Spleen (tissue), 11 donors: Measurements from ENCODE around the gene SLC49A4. TPM values are rescaled to one million over a fixed set of nuclear protein-coding genes. Genes with fewer than 3 reads are reported as not detected.

ENCODE experiments used
- DNase-seq: peaks from one replicate; pipeline ENCODE4 v3.0.0-alpha.2; 2020
- H3K27ac ChIP-seq, 8 donors: fragments of 200-600 bp; sonication (generic) in 7 of 8; 1 replicate in 4 of 8; 2 replicates in 4 of 8; pipeline versions ENCODE4 v1.5.0 to v1.8.0; 2016 to 2021; ENCODE audit warnings: inconsistent platforms in 4 of 8, mild to moderate bottlenecking in 4 of 8, moderate library complexity in 1 of 8
- H3K27me3 ChIP-seq, 7 donors: fragments of 200-600 bp; sonication (generic) in 6 of 7; replicated peaks in 1 of 7; 1 replicate in 4 of 7; 2 replicates in 3 of 7; pipeline versions ENCODE4 v1.5.0 to v1.8.0; 2016 to 2021; ENCODE audit warnings: inconsistent platforms in 3 of 7, mild to moderate bottlenecking in 1 of 7
- H3K36me3 ChIP-seq, 6 donors: fragments of 200-600 bp; sonication (generic) in 5 of 6; 1 replicate in 4 of 6; 2 replicates in 2 of 6; pipeline versions ENCODE4 v1.5.0 to v1.8.0; 2016 to 2021; ENCODE audit warnings: inconsistent platforms in 2 of 6
- H3K4me1 ChIP-seq, 6 donors: fragments of 200-600 bp; sonication (generic) in 5 of 6; 1 replicate in 3 of 6; 2 replicates in 3 of 6; pipeline versions ENCODE4 v1.5.0 to v1.8.0; 2016 to 2021; ENCODE audit warnings: inconsistent platforms in 3 of 6
- H3K4me3 ChIP-seq, 8 donors: fragments of 200-600 bp; sonication (generic) in 7 of 8; 1 replicate in 4 of 8; 2 replicates in 4 of 8; pipeline versions ENCODE4 v1.5.0 to v1.8.0; 2016 to 2021; ENCODE audit warnings: inconsistent platforms in 4 of 8, mild to moderate bottlenecking in 4 of 8, moderate library complexity in 2 of 8
- H3K9me3 ChIP-seq, 8 donors: fragments of 200-600 bp; sonication (generic) in 7 of 8; 1 replicate in 4 of 8; 2 replicates in 4 of 8; pipeline versions ENCODE4 v1.5.0 to v1.8.0; 2016 to 2021; ENCODE audit warnings: inconsistent platforms in 4 of 8
- POLR2A ChIP-seq, 3 donors: fragments of 450-650 bp; IDR thresholded peaks; one replicate each; pipeline ENCODE4 v1.5.1; 2017; ENCODE audit warnings: antibody characterized with exemption in 3 of 3, mild to moderate bottlenecking in 1 of 3
- POLR2AphosphoS5 ChIP-seq, 3 donors: sonication (generic); formaldehyde crosslinking; IDR thresholded peaks; one replicate each; pipeline ENCODE4 v1.5.1; 2017; ENCODE audit warnings: antibody characterized with exemption in 3 of 3
- WGBS, 5 donors: extraction: QIAGEN DNeasy Blood & Tissue Kit in 3 of 5; methylation state at CpG; one replicate each; pipeline versions ENCODE4 v1.1.5 to v1.1.7; 2013 to 2018; 5-methylcytosine and 5-hydroxymethylcytosine counted together
- intact Hi-C: fragments of 100-400 bp; cut with DNase I; formaldehyde crosslinking; loops from one replicate; pipeline ENCODE4 v1.15.0; 2023; ENCODE audit warnings: low total_unique reads
- polyA plus RNA-seq, 3 donors: library from polyadenylated mRNA; stranded (reverse); fragments of 200-250 nt; gene quantifications; one replicate each; pipeline ENCODE4 v1.2.1, GENCODE V29; 2013
- total RNA-seq, 7 donors: library from RNA; depleted of rRNA in 3 of 7; stranded (reverse); fragments of >200 nt in 3 of 7; fragmentation: NEBNext Ultra II Directional in 4 of 7; extraction: Animal tissue kit (Norgen Biotek cat#: 25700) in 4 of 7; gene quantifications; one replicate each; pipeline versions ENCODE4 v1.1.0 to v1.2.1, GENCODE V29; 2016 to 2021
- TF ChIP-seq, protein P1 (sequence below), 11 experiments: fragments of 200-600 bp in 7 of 11; fragments of 450-650 bp in 4 of 11; sonication (generic) in 4 of 11; IDR thresholded peaks in 8 of 11; conservative IDR thresholded peaks in 3 of 11; 1 replicate in 7 of 11; 2 replicates in 4 of 11; pipeline versions ENCODE4 v1.4.0 to v1.8.0; 2016 to 2021; ENCODE audit warnings: antibody characterized with exemption in 11 of 11, inconsistent platforms in 4 of 11, mild to moderate bottlenecking in 1 of 11
- donor health status: healthy with polysubstance abuse.
- donor health status: DM: no; HTN: no; CAD: no; lungs with moderate emphysema.
- donor health status: DM: no; HTN: no; CAD: no.
- donor health status: Bipolar disorder and iron deficiency.
- donor health status: healthy.
- donor health status: DM: no; HTN: no; CAD: no.
- donor health status: DM: yes; HTN: yes; CAD: no.

The SLC49A4 gene
- total and polyA plus RNA-seq, 10 donors = 1.3 to 31.8 (median 14.5) TPM

DNA sequence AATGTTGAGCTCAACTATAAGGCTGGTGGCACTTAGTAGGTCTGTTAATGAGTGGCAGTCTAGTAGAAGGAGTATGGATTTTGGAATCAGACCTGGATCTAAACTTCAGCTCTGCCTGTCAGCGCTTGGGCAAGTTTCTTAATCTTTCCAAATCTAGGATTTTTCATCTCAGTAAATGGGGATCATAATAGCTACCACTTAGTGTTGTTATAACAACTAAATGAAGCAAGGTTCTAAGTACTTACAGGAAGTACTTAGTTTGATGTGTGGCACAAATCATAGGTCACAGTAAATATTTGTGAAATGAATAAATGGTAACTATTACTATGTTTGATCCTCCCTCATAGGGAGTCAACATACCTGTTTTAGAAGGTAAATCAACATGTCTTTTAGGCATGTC, 31.4 kb downstream of the SLC49A4 start:
- no peaks in the 10 kb centered on the region for H3K4me1 ChIP-seq

DNA sequence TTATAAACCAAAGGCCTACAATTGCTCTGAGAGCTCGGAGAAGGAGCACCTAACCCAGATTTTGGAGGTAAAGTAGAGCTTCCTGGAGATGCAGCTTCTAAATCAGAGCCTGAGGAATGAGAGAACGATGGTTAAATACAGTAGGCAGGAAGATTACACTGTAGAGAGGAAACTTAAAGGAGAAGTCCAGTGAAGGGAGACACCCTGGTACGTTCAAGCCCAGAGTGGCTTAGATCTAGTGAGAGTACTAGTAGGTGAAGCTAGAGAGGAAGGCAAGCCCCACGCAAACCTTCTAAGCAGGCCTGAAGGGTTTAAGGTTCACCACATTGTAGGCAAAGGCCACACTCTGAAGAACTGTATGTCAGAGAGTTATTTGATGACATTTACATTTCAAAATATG, 33.4 kb downstream of the SLC49A4 start:
- H3K4me1 ChIP-seq = no peaks in the 10 kb centered on the region
- intact Hi-C loops = no loop called here

More for the DNA sequence above, 31.4 kb downstream of the SLC49A4 start:
- TF ChIP-seq POLR2AphosphoS5 (IDR thresholded peaks at IDR 0.05) (no peak), POLR2A (IDR thresholded peaks at IDR 0.05) (no peak)
- TF ChIP-seq, protein P1, sequence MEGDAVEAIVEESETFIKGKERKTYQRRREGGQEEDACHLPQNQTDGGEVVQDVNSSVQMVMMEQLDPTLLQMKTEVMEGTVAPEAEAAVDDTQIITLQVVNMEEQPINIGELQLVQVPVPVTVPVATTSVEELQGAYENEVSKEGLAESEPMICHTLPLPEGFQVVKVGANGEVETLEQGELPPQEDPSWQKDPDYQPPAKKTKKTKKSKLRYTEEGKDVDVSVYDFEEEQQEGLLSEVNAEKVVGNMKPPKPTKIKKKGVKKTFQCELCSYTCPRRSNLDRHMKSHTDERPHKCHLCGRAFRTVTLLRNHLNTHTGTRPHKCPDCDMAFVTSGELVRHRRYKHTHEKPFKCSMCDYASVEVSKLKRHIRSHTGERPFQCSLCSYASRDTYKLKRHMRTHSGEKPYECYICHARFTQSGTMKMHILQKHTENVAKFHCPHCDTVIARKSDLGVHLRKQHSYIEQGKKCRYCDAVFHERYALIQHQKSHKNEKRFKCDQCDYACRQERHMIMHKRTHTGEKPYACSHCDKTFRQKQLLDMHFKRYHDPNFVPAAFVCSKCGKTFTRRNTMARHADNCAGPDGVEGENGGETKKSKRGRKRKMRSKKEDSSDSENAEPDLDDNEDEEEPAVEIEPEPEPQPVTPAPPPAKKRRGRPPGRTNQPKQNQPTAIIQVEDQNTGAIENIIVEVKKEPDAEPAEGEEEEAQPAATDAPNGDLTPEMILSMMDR (IDR thresholded peaks at IDR 0.05 in 8 of 11, conservative IDR thresholded peaks at IDR 0.05 in 3 of 11) = no peak
- Histone ChIP-seq H3K9me3 (no peaks in the 10 kb centered on the region), H3K27ac (peak overlapping the region in 4 of 8 donors; percentile 29 to 49 (median 40)), H3K27me3 (no peaks in the 10 kb centered on the region), H3K4me3 (no peak overlapping the region), H3K36me3 (peaks cover 0 to 50% (median 5%) of the 10 kb centered on the region in 6 donors)
- WGBS, 5 donors = 83 to 92% (median 89%) methylated on average over 1 of the region's 1 CpG
- intact Hi-C loops = no loop called here
- DNase-seq = no peak

DNA sequence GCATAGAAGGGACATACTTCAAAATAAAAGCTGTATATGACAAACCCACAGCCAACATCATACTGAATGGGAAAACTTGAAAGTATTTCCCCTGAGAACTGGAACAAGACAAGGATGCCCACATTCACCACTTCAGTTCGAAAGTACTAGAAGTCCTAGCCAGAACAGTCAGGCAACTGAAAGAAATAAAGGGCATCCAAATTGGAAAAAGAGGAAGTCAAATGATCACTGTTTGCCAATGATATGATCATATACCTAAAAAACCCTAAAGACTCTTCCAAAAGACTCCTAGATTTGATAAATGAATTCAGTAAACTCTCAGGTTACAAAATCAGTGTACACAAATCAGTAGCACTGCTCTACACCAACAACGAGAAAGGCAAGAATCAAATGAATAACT, 40.7 kb downstream of the SLC49A4 start:
- 92 to 97% (median 94%) methylated on average over 2 of the region's 2 CpGs for WGBS, 5 donors
- Histone ChIP-seq H3K27ac (no peak overlapping the region), H3K4me3 (no peak overlapping the region), H3K27me3 (no peaks in the 10 kb centered on the region), H3K4me1 (no peaks in the 10 kb centered on the region), H3K9me3 (no peaks in the 10 kb centered on the region), H3K36me3 (peaks cover 0 to 30% (median 10%) of the 10 kb centered on the region in 6 donors)
- TF ChIP-seq POLR2AphosphoS5 (IDR thresholded peaks at IDR 0.05) (no peak), POLR2A (IDR thresholded peaks at IDR 0.05) (no peak)
- TF ChIP-seq, protein P1 (IDR thresholded peaks at IDR 0.05 in 8 of 11, conservative IDR thresholded peaks at IDR 0.05 in 3 of 11) = no peak
- no peak for DNase-seq
- intact Hi-C loops = no loop called here

More for the DNA sequence above, 33.4 kb downstream of the SLC49A4 start:
- Histone ChIP-seq H3K9me3 (no peaks in the 10 kb centered on the region), H3K27ac (no peak overlapping the region), H3K27me3 (no peaks in the 10 kb centered on the region), H3K4me3 (no peak overlapping the region), H3K36me3 (peaks cover 0 to 49% (median 10%) of the 10 kb centered on the region in 6 donors)
- no peak for DNase-seq
- TF ChIP-seq, protein P1 (IDR thresholded peaks at IDR 0.05 in 8 of 11, conservative IDR thresholded peaks at IDR 0.05 in 3 of 11) = no peak
- TF ChIP-seq POLR2AphosphoS5 (IDR thresholded peaks at IDR 0.05) (no peak), POLR2A (IDR thresholded peaks at IDR 0.05) (no peak)
- 81 to 92% (median 91%) methylated on average over 4 of the region's 4 CpGs for WGBS, 5 donors

DNA sequence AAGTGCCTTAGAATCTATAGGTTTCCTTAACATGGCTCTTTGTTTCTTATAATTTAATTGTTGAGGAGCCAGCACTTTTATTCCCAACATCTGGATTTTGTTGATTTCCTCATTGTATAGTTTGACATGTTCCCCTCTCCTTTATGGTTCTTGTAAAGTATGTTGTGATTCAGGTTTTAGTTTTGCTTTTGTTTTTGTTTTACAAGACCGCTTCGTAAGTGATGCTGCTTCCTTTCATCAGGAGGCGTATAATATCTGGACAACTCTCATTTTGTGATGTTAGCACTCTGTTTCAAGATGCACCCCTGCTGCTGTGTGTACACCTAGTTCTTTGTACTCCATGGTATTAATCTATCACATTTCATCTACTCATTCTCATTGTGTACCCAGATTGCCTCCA, 48.7 kb downstream of the SLC49A4 start:
- H3K9me3 ChIP-seq = no peaks in the 10 kb centered on the region
- intact Hi-C loops = no loop called here
- TF ChIP-seq POLR2AphosphoS5 (IDR thresholded peaks at IDR 0.05) (no peak), POLR2A (IDR thresholded peaks at IDR 0.05) (no peak)
- TF ChIP-seq, protein P1 (IDR thresholded peaks at IDR 0.05 in 8 of 11, conservative IDR thresholded peaks at IDR 0.05 in 3 of 11) = no peak
- peak overlapping the region in 3 of 8 donors; percentile 24 to 42 (median 41) for H3K27ac ChIP-seq
- peak overlapping the region in 2 of 8 donors; percentile 15 to 43 for H3K4me3 ChIP-seq
- peaks cover 0 to 25% (median 0%) of the 10 kb centered on the region in 6 donors for H3K36me3 ChIP-seq
- H3K4me1 ChIP-seq = peaks cover 0 to 13% (median 2%) of the 10 kb centered on the region in 6 donors
- DNase-seq = no peak
- no peaks in the 10 kb centered on the region for H3K27me3 ChIP-seq
- 28 to 42% (median 39%) methylated on average over 3 of the region's 3 CpGs for WGBS, 5 donors
